HCT116 (cell line): ENCODE results near the gene CEBPA. TPM values are rescaled to one million over a fixed set of nuclear protein-coding genes. Genes with fewer than 3 reads are reported as not detected.

Experiments
- ATAC-seq: fragments of 200-7000 bp; cut with Tn5 transposase; 2 replicates; pipeline ENCODE4 v1.9.1; 2020; ENCODE audit warnings: mild to moderate bottlenecking, moderate library complexity
- BruUV-seq: library from RNA; stranded (reverse); fragments of 400-500 nt; replicated peaks from 2 replicates; lab custom pipeline; 2021; lab: Mats Ljungman, UMichigan
- CTCF ChIA-PET: fragments of 300-600 bp; sonication (Branson Sonifier 250); formaldehyde crosslinking; loops from one replicate; lab custom pipeline; 2021; ENCODE audit warnings: antibody characterized with exemption; lab: Charles Lee
- POLR2A ChIA-PET: fragments of 300-600, 350-600 bp; sonication (Branson Sonifier 250); formaldehyde crosslinking; loops from one replicate; lab custom pipeline; 2021; ENCODE audit warnings: antibody characterized with exemption; lab: Charles Lee
- RAD21 ChIA-PET, 2 experiments: fragments of 300-600 bp; sonication (Branson Sonifier 250); formaldehyde crosslinking; loops; one replicate each; lab custom pipeline; 2023; ENCODE audit warnings: low total read pairs in 2 of 2; ENCODE audit not compliant: uncharacterized antibody in 2 of 2, unreplicated experiment in 2 of 2, low non-redundant PET in 1 of 2; lab: Charles Lee
- DNase-seq: peaks from one replicate; pipeline ENCODE4 v3.0.0-alpha.2; 2010; ENCODE audit warnings: low read depth, low spot score
- H2AFZ ChIP-seq: fragments of 200-600 bp; shearing (Covaris generic), sonication (generic); 2 replicates; pipeline ENCODE4 v1.6.1; 2017; ENCODE audit warnings: low read depth, mixed run types, mixed read lengths, antibody characterized with exemption, low read length; ENCODE audit not compliant: poor library complexity, severe bottlenecking
- H3K27ac ChIP-seq: 2 replicates; pipeline ENCODE4 v1.5.1; 2012; ENCODE audit warnings: low read depth, low read length
- H3K27me3 ChIP-seq: fragments of 200-600 bp; sonication (generic); 2 replicates; pipeline ENCODE4 v1.6.1; 2016; ENCODE audit warnings: mixed run types, low read length, mixed read lengths; ENCODE audit not compliant: insufficient read depth
- H3K36me3 ChIP-seq, 2 experiments: fragments of 200-500 bp in 1 of 2; fragments of 200-600 bp in 1 of 2; sonication (Bioruptor generic) in 1 of 2; sonication (generic) in 1 of 2; 2 replicates each; pipeline versions ENCODE4 v1.5.1 to v1.6.1; 2014 to 2016; ENCODE audit warnings: low read length in 2 of 2, inconsistent platforms in 1 of 2, mixed read lengths in 1 of 2, mixed run types in 1 of 2; ENCODE audit not compliant: insufficient read depth in 2 of 2, control insufficient read depth in 1 of 2
- H3K4me1 ChIP-seq, 2 experiments: fragments of 200-600 bp in 1 of 2; sonication (generic) in 1 of 2; 2 replicates each; pipeline versions ENCODE4 v1.5.1 to v1.6.1; 2012 to 2017; ENCODE audit warnings: low read length in 2 of 2, inconsistent platforms in 1 of 2, mild to moderate bottlenecking in 1 of 2, mixed read lengths in 1 of 2, mixed run types in 1 of 2, moderate library complexity in 1 of 2; ENCODE audit not compliant: insufficient read depth in 2 of 2, control insufficient read depth in 1 of 2
- H3K4me2 ChIP-seq: fragments of 200-600 bp; sonication (generic); 2 replicates; pipeline ENCODE4 v1.6.1; 2017; ENCODE audit warnings: mixed run types, low read length, mixed read lengths
- H3K4me3 ChIP-seq, 2 experiments: fragments of 200-600 bp in 1 of 2; sonication (generic) in 1 of 2; replicated peaks in 1 of 2; 2 replicates each; pipeline ENCODE4 v1.5.1; 2011 to 2016; ENCODE audit warnings: low read length in 2 of 2, control low read depth in 1 of 2, low read depth in 1 of 2, mild to moderate bottlenecking in 1 of 2, mixed read lengths in 1 of 2, mixed run types in 1 of 2
- H3K79me2 ChIP-seq: fragments of 200-600 bp; sonication (generic); 2 replicates; pipeline ENCODE4 v1.6.1; 2017; ENCODE audit warnings: mild to moderate bottlenecking, mixed run types, low read length, moderate library complexity, mixed read lengths; ENCODE audit not compliant: insufficient read depth
- H3K9ac ChIP-seq: fragments of 200-600 bp; sonication (generic); 2 replicates; pipeline ENCODE4 v1.6.1; 2016; ENCODE audit warnings: low read length, mixed read lengths
- H3K9me2 ChIP-seq: fragments of 200-600 bp; sonication (generic), shearing (Covaris generic); 2 replicates; pipeline ENCODE4 v1.6.1; 2017; ENCODE audit warnings: mixed run types, mild to moderate bottlenecking, moderate library complexity; ENCODE audit not compliant: insufficient read depth
- H3K9me3 ChIP-seq, 2 experiments: fragments of 200-500 bp in 1 of 2; fragments of 200-600 bp in 1 of 2; sonication (Bioruptor generic) in 1 of 2; sonication (generic) in 1 of 2; 2 replicates each; pipeline ENCODE4 v1.6.1; 2014 to 2017; ENCODE audit warnings: low read length in 2 of 2, mixed read lengths in 2 of 2, inconsistent platforms in 1 of 2, low read depth in 1 of 2, mild to moderate bottlenecking in 1 of 2, mixed run types in 1 of 2, moderate library complexity in 1 of 2; ENCODE audit not compliant: control insufficient read depth in 1 of 2, insufficient read depth in 1 of 2
- H4K20me1 ChIP-seq: fragments of 200-600 bp; sonication (generic), shearing (Covaris generic); 2 replicates; pipeline ENCODE4 v1.6.1; 2017; ENCODE audit warnings: mixed run types, mild to moderate bottlenecking, moderate library complexity; ENCODE audit not compliant: insufficient read depth
- CBX3 ChIP-seq: IDR thresholded peaks from 2 replicates; pipeline ENCODE4 v1.6.1; 2012; ENCODE audit warnings: low read depth
- EGR1 ChIP-seq: IDR thresholded peaks from 2 replicates; pipeline ENCODE4 v1.6.1; 2012; ENCODE audit warnings: low read depth
- EZH2 ChIP-seq: fragments of 200-600 bp; sonication (generic); IDR thresholded peaks from 2 replicates; pipeline ENCODE4 v1.6.1; 2017; ENCODE audit warnings: antibody characterized with exemption, mixed run types
- FOSL1 ChIP-seq: IDR thresholded peaks from 2 replicates; pipeline ENCODE4 v1.6.1; 2012; ENCODE audit warnings: low read depth
- JUND ChIP-seq: IDR thresholded peaks from 2 replicates; pipeline ENCODE4 v1.6.1; 2012
- POLR2A ChIP-seq: IDR thresholded peaks from 2 replicates; pipeline ENCODE4 v1.7.0; 2011; ENCODE audit warnings: borderline replicate concordance; ENCODE audit not compliant: insufficient read depth, insufficient read length; ENCODE audit errors: extremely low read depth
- POLR2AphosphoS5 ChIP-seq: IDR thresholded peaks from 2 replicates; pipeline ENCODE4 v1.6.1; 2011; ENCODE audit warnings: mild to moderate bottlenecking, low read depth, low read length, moderate library complexity
- RAD21 ChIP-seq: IDR thresholded peaks from 2 replicates; pipeline ENCODE4 v1.6.1; 2012; ENCODE audit warnings: low read depth, mild to moderate bottlenecking
- SIN3A ChIP-seq: IDR thresholded peaks from 2 replicates; pipeline ENCODE4 v1.6.1; 2012; ENCODE audit warnings: low read depth
- SP1 ChIP-seq: IDR thresholded peaks from 2 replicates; pipeline ENCODE4 v1.6.1; 2012; ENCODE audit warnings: low read depth
- TCF7L2 ChIP-seq: IDR thresholded peaks from 2 replicates; pipeline ENCODE4 v1.7.0; 2011; ENCODE audit warnings: borderline replicate concordance, inconsistent platforms; ENCODE audit not compliant: insufficient read depth, insufficient read length; ENCODE audit errors: extremely low read depth
- YY1 ChIP-seq: IDR thresholded peaks from 2 replicates; pipeline ENCODE4 v1.6.1; 2011; ENCODE audit warnings: low read length, low read depth, moderate library complexity, mild to moderate bottlenecking; ENCODE audit not compliant: insufficient replicate concordance; ENCODE audit errors: extremely low read depth
- ZFX ChIP-seq: fragments of 450-650 bp; IDR thresholded peaks from 2 replicates; pipeline ENCODE4 v1.6.1; 2017
- ZNF274 ChIP-seq: fragments of 200-500 bp; sonication (Bioruptor generic); IDR thresholded peaks from 2 replicates; pipeline ENCODE4 v1.6.1; 2014; ENCODE audit warnings: mild to moderate bottlenecking, low read depth, low read length, inconsistent platforms
- intact Hi-C: fragments of 100-400 bp; cut with micrococcal nuclease; formaldehyde crosslinking; loops from 2 replicates; pipeline ENCODE4 v1.10.0; 2022
- total RNA-seq: library from RNA; stranded (reverse); gene quantifications from one replicate; pipeline ENCODE4 v1.2.1, GENCODE V29; 2021; ENCODE audit not compliant: unreplicated experiment
- TF ChIP-seq, protein P1 (sequence below), 3 experiments: fragments of 200-600 bp in 1 of 3; sonication (generic) in 1 of 3; IDR thresholded peaks in 2 of 3; conservative IDR thresholded peaks in 1 of 3; 2 replicates each; pipeline ENCODE4 v1.5.1; 2012 to 2017; ENCODE audit warnings: low read depth in 2 of 3, low read length in 2 of 3, antibody characterized with exemption in 1 of 3, borderline replicate concordance in 1 of 3, control low read depth in 1 of 3, mild to moderate bottlenecking in 1 of 3, mixed read lengths in 1 of 3, mixed run types in 1 of 3, moderate library complexity in 1 of 3; ENCODE audit not compliant: insufficient read depth in 1 of 3
- TF ChIP-seq, protein P2 (sequence below): IDR thresholded peaks from 2 replicates; pipeline ENCODE4 v1.6.1; 2012; ENCODE audit warnings: low read depth
- TF ChIP-seq, protein P3 (sequence below): IDR thresholded peaks from 2 replicates; pipeline ENCODE4 v1.6.1; 2012

CEBPA gene
- total RNA-seq, 1 experiment from 2014 or later: 7.0 TPM

GRCh38 chr19:33270769-33271168 lies 31.6 kb downstream of the CEBPA start (continued):
- no peak for TF ChIP-seq TCF7L2

- H3K36me3 ChIP-seq: no peaks in the 10 kb centered on the region
- no peak overlapping the region for H2AFZ ChIP-seq
- H3K4me2 ChIP-seq: no peak overlapping the region
- H3K9ac ChIP-seq: no peak overlapping the region
- intact Hi-C loops: no loop called here
- no peak for TF ChIP-seq EGR1
- no peak for TF ChIP-seq POLR2AphosphoS5
- no peak for TF ChIP-seq POLR2A
- TF ChIP-seq, protein P1, sequence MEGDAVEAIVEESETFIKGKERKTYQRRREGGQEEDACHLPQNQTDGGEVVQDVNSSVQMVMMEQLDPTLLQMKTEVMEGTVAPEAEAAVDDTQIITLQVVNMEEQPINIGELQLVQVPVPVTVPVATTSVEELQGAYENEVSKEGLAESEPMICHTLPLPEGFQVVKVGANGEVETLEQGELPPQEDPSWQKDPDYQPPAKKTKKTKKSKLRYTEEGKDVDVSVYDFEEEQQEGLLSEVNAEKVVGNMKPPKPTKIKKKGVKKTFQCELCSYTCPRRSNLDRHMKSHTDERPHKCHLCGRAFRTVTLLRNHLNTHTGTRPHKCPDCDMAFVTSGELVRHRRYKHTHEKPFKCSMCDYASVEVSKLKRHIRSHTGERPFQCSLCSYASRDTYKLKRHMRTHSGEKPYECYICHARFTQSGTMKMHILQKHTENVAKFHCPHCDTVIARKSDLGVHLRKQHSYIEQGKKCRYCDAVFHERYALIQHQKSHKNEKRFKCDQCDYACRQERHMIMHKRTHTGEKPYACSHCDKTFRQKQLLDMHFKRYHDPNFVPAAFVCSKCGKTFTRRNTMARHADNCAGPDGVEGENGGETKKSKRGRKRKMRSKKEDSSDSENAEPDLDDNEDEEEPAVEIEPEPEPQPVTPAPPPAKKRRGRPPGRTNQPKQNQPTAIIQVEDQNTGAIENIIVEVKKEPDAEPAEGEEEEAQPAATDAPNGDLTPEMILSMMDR (IDR thresholded peaks at IDR 0.05 in 2 of 3, conservative IDR thresholded peaks at IDR 0.05 in 1 of 3; ENCODE audit: borderline replicate concordance in 1 of 3, insufficient read depth in 1 of 3, low read depth in 2 of 3, low read length in 2 of 3): no peak
- no peak for TF ChIP-seq RAD21
- TF ChIP-seq ZNF274: no peak
- TF ChIP-seq JUND: no peak
- TF ChIP-seq TCF7L2: no peak
- TF ChIP-seq, protein P2, sequence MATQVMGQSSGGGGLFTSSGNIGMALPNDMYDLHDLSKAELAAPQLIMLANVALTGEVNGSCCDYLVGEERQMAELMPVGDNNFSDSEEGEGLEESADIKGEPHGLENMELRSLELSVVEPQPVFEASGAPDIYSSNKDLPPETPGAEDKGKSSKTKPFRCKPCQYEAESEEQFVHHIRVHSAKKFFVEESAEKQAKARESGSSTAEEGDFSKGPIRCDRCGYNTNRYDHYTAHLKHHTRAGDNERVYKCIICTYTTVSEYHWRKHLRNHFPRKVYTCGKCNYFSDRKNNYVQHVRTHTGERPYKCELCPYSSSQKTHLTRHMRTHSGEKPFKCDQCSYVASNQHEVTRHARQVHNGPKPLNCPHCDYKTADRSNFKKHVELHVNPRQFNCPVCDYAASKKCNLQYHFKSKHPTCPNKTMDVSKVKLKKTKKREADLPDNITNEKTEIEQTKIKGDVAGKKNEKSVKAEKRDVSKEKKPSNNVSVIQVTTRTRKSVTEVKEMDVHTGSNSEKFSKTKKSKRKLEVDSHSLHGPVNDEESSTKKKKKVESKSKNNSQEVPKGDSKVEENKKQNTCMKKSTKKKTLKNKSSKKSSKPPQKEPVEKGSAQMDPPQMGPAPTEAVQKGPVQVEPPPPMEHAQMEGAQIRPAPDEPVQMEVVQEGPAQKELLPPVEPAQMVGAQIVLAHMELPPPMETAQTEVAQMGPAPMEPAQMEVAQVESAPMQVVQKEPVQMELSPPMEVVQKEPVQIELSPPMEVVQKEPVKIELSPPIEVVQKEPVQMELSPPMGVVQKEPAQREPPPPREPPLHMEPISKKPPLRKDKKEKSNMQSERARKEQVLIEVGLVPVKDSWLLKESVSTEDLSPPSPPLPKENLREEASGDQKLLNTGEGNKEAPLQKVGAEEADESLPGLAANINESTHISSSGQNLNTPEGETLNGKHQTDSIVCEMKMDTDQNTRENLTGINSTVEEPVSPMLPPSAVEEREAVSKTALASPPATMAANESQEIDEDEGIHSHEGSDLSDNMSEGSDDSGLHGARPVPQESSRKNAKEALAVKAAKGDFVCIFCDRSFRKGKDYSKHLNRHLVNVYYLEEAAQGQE: no peak
- TF ChIP-seq ZFX: no peak
- no peak for TF ChIP-seq SP1
- TF ChIP-seq YY1: no peak
- no peak for TF ChIP-seq EZH2
- no peak for TF ChIP-seq SIN3A
- no peak for TF ChIP-seq FOSL1
- TF ChIP-seq, protein P3, sequence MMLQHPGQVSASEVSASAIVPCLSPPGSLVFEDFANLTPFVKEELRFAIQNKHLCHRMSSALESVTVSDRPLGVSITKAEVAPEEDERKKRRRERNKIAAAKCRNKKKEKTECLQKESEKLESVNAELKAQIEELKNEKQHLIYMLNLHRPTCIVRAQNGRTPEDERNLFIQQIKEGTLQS: no peak
- TF ChIP-seq CBX3: no peak
- CTCF ChIA-PET: no interaction called here
- H3K4me3 ChIP-seq: no peak overlapping the region
- no peaks in the 10 kb centered on the region for H3K27me3 ChIP-seq
- RAD21 ChIA-PET: no interaction called here
- ATAC-seq (no peak), DNase-seq (no peak)
- peaks cover 4 to 5% of the 10 kb centered on the region in 2 experiments; a peak in 3 of 4 replicates for H3K4me1 ChIP-seq
- POLR2A ChIA-PET: no interaction called here
- no peak overlapping the region for H3K27ac ChIP-seq
- no peaks in the 10 kb centered on the region for H3K79me2 ChIP-seq
- no peaks in the 10 kb centered on the region for H3K9me2 ChIP-seq
- no peaks in the 10 kb centered on the region for H4K20me1 ChIP-seq
- no TSS peak for BruUV-seq
- no peaks in the 10 kb centered on the region for H3K9me3 ChIP-seq
These were observed 33.3 kb downstream of the CEBPA start for GRCh38 chr19:33269016-33269415.
